ENCODE data around the gene DNAAF1.
A peak's percentile ranks its signal among the peaks of the same experiment; 100 is the strongest.

DNAAF1 gene

DNA sequence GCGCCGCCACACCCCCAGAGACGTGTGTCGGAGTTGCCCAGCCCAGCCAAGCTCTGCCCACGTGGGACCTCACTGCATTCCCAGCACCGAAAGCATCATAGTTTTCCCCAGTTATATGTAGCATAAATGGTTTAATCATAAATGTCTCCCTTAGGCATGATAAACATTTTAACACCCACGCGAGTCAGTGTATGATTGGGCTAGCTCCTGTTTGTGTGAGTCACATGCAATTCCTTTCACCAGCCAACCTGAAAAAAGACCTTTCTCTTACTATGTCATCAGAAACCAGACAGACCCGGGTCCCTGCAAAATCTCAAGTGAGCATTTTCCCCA lies 32.6 kb downstream of the DNAAF1 start:
- H3K27ac ChIP-seq: peak overlapping the region; percentile 42
- TF ChIP-seq, protein P1, sequence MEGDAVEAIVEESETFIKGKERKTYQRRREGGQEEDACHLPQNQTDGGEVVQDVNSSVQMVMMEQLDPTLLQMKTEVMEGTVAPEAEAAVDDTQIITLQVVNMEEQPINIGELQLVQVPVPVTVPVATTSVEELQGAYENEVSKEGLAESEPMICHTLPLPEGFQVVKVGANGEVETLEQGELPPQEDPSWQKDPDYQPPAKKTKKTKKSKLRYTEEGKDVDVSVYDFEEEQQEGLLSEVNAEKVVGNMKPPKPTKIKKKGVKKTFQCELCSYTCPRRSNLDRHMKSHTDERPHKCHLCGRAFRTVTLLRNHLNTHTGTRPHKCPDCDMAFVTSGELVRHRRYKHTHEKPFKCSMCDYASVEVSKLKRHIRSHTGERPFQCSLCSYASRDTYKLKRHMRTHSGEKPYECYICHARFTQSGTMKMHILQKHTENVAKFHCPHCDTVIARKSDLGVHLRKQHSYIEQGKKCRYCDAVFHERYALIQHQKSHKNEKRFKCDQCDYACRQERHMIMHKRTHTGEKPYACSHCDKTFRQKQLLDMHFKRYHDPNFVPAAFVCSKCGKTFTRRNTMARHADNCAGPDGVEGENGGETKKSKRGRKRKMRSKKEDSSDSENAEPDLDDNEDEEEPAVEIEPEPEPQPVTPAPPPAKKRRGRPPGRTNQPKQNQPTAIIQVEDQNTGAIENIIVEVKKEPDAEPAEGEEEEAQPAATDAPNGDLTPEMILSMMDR (IDR thresholded peaks at IDR 0.05; ENCODE audit: low read depth, low read length, missing control alignments): no peak
- no peak overlapping the region for H3K4me3 ChIP-seq (ENCODE audit: low read depth, low read length)
- peaks cover 25% of the 10 kb centered on the region for H3K36me3 ChIP-seq (replicated peaks)
- H3K27me3 ChIP-seq (replicated peaks): no peaks in the 10 kb centered on the region
- in situ Hi-C loops (cut with HindIII; ENCODE audit: low pct_ligation_motif_present, low sequenced_read_pairs): no loop called here
- DNase-seq: peak; percentile 43

DNA sequence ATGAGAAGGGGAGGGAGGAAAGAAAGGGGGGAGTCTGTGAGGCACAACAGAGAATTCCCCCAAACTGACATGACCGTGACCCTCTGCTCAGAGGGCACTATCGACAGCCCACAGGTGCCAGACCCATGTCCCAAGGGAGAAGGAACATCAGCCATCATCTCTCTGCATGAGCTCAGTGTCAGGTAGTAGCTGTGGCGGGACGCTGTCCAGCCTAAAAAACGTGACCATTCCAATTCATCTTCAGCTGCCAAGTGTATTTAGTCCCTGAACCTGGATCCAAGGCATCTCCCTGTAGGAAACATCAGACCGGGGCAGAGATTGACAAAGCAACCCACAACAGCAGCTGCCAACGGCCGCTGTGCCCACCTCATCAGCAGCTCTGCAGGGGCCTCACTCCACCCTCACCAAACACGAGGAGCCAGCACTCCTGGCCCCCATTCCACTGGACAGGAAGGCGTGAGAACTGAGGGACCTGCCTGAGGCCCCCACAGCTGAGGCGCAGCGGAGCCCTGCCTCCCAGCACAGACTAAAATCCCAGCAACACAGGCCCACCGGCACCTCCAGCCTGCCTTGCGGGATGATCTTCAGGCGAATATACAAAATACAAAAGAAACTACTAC lies 33.1 kb downstream of the DNAAF1 start:
- in situ Hi-C loops (cut with HindIII; ENCODE audit: low pct_ligation_motif_present, low sequenced_read_pairs): no loop called here
- H3K4me3 ChIP-seq (ENCODE audit: low read depth, low read length): no peak overlapping the region
- H3K36me3 ChIP-seq (replicated peaks): peaks cover 31% of the 10 kb centered on the region
- no peak overlapping the region for H3K27ac ChIP-seq
- H3K27me3 ChIP-seq (replicated peaks): no peaks in the 10 kb centered on the region
- DNase-seq: no peak
- TF ChIP-seq, protein P1 (IDR thresholded peaks at IDR 0.05; ENCODE audit: low read depth, low read length, missing control alignments): no peak

DNA sequence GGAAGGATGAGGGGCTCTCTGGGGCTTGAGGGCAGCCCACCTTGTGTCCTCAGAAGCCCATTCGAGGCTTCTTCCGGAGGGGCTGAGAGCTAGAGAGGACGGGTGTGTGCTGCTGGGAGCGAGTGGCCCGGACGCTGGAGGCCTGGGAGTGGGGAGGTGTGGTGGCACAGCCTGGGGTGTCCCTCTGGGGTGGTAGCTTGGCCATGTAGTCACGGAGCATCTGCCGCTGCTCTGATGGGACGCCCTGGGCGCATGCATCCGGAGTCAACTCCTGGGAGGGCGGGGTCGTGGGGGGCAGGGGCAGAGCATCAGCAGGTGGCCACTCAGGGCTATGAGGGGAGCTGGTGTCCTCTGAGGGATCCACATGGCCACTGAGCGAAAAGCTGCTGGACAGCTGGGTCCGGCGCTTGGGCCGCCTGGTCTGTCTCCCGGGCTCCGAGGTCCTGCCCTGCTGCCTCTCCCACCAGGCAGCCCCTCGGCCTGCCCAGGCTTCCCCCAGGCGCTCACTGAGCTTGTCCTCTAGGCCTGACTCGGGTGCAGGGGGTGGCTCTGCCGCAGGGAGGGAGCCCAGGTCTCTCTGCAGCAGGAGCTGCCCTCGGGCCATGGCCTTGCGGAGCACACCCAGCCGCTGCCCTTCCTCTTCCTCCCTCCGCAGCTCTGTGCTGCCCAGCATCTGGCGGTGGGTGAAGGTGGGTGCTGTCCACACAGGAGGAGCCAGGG lies 33.9 kb downstream of the DNAAF1 start:
- H3K4me3 ChIP-seq (ENCODE audit: low read depth, low read length): no peak overlapping the region
- no peaks in the 10 kb centered on the region for H3K27me3 ChIP-seq (replicated peaks)
- H3K27ac ChIP-seq: no peak overlapping the region
- H3K36me3 ChIP-seq (replicated peaks): peaks cover 36% of the 10 kb centered on the region
- in situ Hi-C loops (cut with HindIII; ENCODE audit: low pct_ligation_motif_present, low sequenced_read_pairs): no loop called here
- no peak for DNase-seq
- TF ChIP-seq, protein P1 (IDR thresholded peaks at IDR 0.05; ENCODE audit: low read depth, low read length, missing control alignments): no peak

DNA sequence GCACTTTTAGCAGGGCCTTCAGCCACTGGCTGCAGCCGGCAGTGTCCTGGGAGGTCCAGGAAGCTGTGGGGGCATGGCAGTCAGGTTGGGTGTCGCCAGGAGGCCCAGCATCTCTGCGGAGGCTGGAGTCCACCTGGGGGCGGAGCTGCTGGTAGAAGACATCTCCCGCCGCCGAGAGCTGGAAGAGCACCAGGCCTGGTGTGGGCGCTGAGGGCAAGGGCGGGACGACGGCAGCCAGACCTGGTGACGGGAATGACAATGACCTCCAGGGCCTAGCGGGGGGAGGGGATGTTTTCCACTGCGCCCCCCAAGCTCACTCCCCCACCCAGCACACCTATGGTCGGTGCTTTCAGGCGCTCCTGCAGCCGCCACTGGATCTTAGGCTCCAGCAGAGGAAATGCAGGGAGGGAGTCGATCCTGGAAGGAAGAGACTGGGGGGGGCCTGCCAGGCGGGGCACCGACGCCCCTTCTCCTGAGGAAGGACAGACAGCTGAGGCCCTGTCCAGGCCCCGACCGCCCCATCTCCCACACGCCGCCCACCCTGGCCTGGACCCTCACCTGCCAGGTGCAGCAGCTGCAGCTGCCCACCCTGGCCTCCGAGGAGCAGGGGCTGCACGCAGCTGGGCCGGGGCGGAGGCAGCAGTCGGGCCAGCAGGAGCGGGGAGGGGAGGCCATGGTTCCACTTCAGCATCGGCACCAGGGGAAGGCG lies 34.7 kb downstream of the DNAAF1 start:
- TF ChIP-seq, protein P1 (IDR thresholded peaks at IDR 0.05; ENCODE audit: low read depth, low read length, missing control alignments): no peak
- in situ Hi-C loops (cut with HindIII; ENCODE audit: low pct_ligation_motif_present, low sequenced_read_pairs): no loop called here
- Histone ChIP-seq H3K36me3 (replicated peaks) (peaks cover 40% of the 10 kb centered on the region), H3K27me3 (replicated peaks) (no peaks in the 10 kb centered on the region), H3K27ac (no peak overlapping the region), H3K4me3 (ENCODE audit: low read depth, low read length) (no peak overlapping the region)
- no peak for DNase-seq

DNA sequence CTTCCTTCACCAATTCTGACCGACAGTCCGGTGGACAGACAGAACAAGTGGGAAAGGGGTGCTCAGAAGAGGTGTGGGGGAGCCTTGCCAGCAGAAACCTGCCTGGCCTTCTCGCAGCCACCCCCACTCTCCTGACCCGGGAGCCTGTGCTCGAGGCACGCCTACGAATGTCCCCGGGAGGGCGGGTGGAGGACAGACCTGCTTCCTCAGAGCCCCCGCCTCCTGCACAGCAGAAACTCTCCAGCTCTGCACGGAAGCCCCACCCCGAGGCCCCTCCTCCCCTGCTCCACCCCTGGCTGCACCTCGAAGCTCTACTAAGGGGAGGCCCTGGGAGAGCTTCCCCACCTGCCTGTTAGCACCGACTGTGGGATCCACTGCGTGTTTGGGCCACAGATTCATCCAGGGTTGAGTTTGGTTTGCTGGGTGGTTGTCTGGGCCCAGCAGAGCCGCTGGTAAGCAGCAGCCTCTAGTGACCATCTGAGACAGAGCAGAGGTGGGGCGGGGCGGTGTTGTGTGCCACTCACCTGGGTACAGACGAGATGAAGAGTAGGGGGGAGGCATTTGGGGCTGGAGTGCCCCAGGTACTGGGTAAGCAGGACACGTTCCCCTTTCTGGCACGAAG lies 35.5 kb downstream of the DNAAF1 start:
- H3K36me3 ChIP-seq (replicated peaks): peaks cover 43% of the 10 kb centered on the region
- no peaks in the 10 kb centered on the region for H3K27me3 ChIP-seq (replicated peaks)
- no peak overlapping the region for H3K27ac ChIP-seq
- no peak overlapping the region for H3K4me3 ChIP-seq (ENCODE audit: low read depth, low read length)
- in situ Hi-C loops (cut with HindIII; ENCODE audit: low pct_ligation_motif_present, low sequenced_read_pairs): no loop called here
- TF ChIP-seq, protein P1 (IDR thresholded peaks at IDR 0.05; ENCODE audit: low read depth, low read length, missing control alignments): no peak
- DNase-seq: no peak

Measured in brain microvascular endothelial cell (primary cell).